Right lobe of liver (tissue), 4 donors: ENCODE data around the gene HNRNPC.
"Not testable (repeated sequence)": the region's sequence is repeated elsewhere in the genome, so short reads cannot be mapped to it uniquely, and the experiment has no call there.

ENCODE experiments used
- POLR2A ChIP-seq: fragments of 450-650 bp; IDR thresholded peaks from one replicate; pipeline ENCODE4 v1.6.1; 2017; ENCODE audit warnings: antibody characterized with exemption, mild to moderate bottlenecking
- TF ChIP-seq, protein P1 (sequence below), 4 donors: fragments of 200-600 bp in 3 of 4; fragments of 450-650 bp in 1 of 4; IDR thresholded peaks; one replicate each; pipeline versions ENCODE4 v1.5.1 to v1.8.0; 2016 to 2022; ENCODE audit warnings: antibody characterized with exemption in 4 of 4, mild to moderate bottlenecking in 2 of 4
- donor health status: DM: no; HTN: no; CAD: no.
- donor health status: DM: no; HTN: no; CAD: no.
- donor health status: DM: no; HTN: yes; CAD: no.

DNA sequence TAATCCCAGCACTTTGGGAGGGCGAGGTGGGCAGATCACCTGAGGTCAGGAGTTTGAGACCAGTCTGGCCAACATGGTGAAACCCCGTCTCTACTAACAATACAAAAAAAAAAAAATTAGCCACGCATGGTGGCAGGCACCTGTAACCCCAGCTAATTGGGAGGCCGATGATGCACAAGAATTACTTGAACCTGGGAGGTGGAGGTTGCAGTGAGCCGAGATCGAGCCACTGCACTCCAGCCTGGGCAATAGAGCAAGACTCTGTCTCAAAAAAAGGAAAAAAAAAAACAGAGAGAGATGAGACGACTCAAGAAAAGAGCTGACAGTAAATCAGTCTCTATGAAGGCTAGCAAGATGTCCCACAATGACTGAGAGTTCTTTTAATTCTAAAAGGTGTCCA is 44.1 kb downstream of the HNRNPC start:
- TF ChIP-seq, protein P1, sequence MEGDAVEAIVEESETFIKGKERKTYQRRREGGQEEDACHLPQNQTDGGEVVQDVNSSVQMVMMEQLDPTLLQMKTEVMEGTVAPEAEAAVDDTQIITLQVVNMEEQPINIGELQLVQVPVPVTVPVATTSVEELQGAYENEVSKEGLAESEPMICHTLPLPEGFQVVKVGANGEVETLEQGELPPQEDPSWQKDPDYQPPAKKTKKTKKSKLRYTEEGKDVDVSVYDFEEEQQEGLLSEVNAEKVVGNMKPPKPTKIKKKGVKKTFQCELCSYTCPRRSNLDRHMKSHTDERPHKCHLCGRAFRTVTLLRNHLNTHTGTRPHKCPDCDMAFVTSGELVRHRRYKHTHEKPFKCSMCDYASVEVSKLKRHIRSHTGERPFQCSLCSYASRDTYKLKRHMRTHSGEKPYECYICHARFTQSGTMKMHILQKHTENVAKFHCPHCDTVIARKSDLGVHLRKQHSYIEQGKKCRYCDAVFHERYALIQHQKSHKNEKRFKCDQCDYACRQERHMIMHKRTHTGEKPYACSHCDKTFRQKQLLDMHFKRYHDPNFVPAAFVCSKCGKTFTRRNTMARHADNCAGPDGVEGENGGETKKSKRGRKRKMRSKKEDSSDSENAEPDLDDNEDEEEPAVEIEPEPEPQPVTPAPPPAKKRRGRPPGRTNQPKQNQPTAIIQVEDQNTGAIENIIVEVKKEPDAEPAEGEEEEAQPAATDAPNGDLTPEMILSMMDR (IDR thresholded peaks at IDR 0.05), result not testable (repeated sequence)
- TF ChIP-seq POLR2A, result not testable (repeated sequence)
